Iris pigment epithelial cell (primary cell): Measurements from ENCODE around the gene MRPL53.
A peak's percentile ranks its signal among the peaks of the same experiment; 100 is the strongest.
"Not testable (repeated sequence)": the region's sequence is repeated elsewhere in the genome, so short reads cannot be mapped to it uniquely, and the experiment has no call there.

Experiments
- DNase-seq: peaks from one replicate; pipeline ENCODE4 v3.0.0-alpha.2; 2011; ENCODE audit warnings: low read depth

The MRPL53 gene

GRCh38 chr2:74502720-74503505, 30.4 kb upstream of the MRPL53 start:
- peak; percentile 88 for DNase-seq

GRCh38 chr2:74502147-74502719, 29.8 kb upstream of the MRPL53 start:
- DNase-seq: peak; percentile 9

GRCh38 chr2:74501335-74502071, 29.0 kb upstream of the MRPL53 start:
- DNase-seq: no peak

GRCh38 chr2:74500578-74500946, 28.1 kb upstream of the MRPL53 start:
- DNase-seq: no peak

DNA sequence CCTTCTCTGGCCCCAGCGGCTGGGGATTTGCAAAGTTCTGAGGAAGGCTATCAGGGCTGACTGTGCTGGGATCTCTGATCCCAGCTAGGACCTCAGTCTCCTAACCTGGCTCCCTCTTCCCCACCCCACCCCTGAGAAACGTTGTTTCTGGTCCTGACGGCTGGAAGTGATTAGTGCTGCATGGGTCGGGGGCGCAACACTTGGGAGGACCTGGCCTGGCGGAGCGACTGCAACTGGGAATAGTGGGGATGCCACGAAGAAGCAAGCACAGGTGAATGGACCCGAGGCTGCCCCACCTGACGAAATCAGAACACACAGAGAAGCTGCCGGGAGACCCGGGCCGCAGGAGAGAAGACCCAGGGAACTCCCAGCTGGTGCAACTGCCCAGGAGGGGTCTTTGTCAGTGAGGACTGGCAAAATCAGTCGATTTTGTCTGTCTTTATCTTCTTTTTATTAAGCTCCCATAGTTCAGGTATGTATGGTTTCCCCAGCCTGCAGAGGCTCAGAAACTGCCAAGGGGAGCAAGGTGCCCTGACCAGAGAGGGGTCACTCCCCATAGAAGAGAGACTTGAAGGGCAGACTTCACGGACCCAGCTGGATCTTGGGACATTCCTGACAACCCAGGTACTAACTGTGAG, 27.6 kb upstream of the MRPL53 start:
- no peak for DNase-seq

DNA sequence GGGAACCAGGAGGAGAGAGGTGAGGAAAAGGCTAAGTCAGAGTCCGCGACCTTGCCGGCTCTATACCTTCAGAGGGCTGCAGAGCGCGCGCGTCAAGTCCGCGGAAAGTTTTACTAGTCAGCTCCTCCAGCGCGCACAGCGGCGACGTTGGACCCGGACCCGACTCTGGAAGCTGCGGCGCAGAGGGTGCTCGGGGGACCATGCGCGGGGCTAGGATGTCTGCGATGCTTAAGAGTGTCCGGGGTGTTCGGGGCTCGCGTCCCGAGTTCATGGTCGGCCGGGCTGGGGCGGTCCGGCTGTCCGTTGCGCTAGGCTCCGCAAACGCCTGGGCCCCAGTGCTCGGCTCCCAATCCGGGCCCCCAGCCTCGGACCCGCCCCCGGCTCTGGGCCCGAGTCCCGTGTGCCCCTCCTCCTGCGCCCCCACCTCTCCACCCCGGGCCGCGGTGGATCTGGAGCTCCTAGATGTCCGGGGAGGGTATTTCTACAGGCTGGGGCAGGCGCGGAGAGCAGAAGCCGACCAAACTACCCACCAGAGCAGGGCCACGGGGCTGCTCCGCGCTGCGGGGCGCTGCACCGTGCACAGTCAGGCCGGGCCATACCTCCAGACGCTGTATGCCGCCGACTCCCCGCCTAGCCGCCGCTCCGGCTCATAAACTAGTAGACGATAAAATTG, 26.9 kb upstream of the MRPL53 start, which contains the start of gene LBX2:
Gene LBX2, minus strand, starts transcription at position 337 of the 673 bp plus-strand sequence. Its CDS starts 66 bp downstream, at position 271.
- peak; percentile 28 for DNase-seq

GRCh38 chr2:74498500-74499266, 26.2 kb upstream of the MRPL53 start:
- peak; percentile 29 for DNase-seq

GRCh38 chr2:74497777-74498499, 25.5 kb upstream of the MRPL53 start:
- DNase-seq: peak; percentile 22

DNA sequence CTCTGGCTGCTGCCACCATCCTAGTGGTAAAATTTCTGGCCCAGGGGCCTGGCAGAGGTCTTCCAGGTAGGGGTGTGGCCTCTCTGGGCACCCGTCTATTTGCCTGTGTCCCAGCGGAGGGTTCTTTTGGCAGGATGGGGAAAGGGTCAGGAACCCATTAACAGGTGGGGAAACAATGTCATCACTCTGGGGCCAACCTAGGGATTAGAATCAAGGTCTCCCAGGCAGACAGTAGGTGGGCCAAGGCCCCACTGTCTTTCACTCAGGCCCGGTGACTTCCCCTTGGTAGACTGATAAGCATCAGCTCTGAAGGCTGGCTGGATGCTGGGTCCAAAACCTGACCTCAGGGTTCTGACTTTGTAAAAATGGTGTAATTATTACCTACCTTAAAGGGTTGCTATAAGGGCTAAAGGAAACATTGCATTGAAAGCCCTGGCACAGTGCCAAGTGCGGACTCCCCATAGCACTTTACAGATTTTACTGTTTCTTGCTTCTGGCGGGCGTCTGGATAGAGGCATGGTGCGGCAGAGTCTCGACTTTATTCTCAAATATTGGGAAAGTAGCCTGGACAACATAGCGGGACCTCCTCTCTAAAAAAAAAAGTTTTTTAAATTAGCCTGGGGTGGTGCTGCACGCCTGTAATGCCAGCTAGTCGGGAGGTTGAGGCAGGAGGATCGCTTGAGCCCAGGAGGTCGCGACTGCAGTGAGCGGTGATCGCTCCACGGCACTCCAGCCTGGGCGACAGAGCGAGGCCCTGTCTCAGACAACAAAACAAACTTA, 24.7 kb upstream of the MRPL53 start:
- DNase-seq: no peak

DNA sequence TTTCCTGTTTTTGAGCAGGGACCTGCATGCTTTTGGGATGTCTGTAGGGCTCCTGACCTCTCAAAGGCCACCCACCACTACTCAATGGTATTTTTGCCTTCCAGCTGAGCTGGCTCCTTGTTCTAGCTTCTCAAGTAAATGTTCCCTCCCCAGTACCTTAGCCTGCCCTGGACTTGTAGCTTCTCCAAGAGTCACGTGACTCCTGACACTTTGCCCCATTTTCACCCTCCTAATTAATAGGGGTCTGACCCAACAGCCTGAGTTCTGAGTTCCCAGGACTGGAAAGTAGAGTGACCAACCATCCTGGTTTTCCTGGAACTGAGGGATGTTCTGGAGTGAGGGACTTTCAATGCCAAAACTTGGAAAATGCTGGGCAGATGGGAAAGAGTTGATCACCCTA, 23.0 kb upstream of the MRPL53 start:
- no peak for DNase-seq

DNA sequence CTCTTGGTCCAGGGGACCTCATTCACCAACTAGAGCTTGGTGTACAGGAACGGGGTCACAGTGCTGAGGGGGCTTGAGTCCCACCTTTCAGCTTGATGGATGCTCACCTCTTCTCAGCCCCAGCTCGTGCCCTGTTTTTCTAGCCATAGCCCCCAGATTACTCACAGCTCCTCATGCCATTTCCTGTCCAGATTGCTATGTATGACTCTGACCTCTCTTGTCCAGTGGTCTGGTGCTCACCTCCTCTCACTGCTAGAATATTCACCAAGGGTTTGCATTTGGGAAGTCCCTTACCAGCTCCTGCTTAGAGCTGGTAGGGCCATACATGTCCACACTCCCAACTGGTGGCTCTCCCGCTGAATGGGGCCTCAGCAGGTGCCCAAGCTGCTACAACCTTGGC, 21.1 kb upstream of the MRPL53 start:
- DNase-seq: peak; percentile 10

GRCh38 chr2:74491648-74492544, 19.4 kb upstream of the MRPL53 start:
- no peak for DNase-seq

GRCh38 chr2:74489906-74490305, 17.4 kb upstream of the MRPL53 start:
- DNase-seq: no peak

DNA sequence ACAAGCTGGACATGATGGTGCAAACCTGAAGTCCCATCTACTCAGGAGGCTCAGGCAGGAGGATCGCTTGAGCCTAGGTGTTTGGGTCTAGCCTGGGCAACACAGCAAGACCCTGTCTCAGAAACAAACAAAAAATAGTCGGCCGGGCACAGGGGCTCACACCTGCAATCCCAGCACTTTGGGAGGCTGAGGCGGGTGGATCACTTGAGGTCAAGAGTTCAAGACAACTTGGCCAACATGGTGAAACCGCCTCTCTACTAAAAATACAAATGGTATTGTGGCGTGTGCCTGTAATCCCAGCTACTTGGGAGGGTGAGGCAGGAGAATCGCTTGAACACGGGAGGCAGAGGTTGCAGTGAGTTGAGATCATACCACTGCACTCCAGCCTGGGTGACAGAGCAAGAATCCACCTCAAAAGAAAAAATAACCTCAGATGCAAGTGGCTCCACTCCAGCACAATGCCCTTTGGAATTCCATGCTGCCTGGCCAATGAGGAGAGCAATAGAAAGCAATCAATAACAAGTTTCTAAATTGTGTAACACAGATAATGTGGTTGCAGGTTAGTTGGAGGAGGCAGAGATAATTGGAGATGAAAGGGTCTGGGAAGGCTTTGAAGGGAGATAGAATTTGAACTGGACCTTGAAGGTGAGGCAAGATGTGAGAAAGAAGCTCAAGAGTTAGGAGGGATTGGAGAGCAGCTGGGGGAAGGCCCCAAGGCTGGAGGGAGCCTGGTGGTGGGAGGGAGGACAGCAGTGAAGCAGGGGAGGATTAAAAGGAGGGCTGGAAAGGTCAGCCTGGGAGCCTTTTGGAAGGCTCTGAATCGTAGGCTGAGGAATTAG, 16.4 kb upstream of the MRPL53 start:
- DNase-seq: no peak

DNA sequence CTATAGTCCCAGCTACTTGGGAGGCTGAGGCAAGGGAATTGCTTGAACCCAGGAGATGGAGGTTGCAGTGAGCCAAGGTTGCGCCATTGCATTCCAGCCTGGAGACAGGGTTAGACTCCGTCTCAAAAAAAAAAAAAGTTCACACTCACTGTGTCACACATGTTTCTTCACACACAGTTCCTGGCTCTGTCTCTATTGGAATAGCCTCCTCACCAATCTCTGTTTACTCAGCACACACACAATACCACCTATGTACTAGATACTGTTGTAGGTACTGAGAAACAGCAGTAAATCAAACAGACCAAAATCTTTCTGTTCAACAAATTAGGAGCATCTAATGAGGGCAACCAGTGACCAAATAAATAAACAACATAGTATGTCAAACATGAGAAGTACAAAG, 13.7 kb upstream of the MRPL53 start:
- no peak for DNase-seq

- not testable (repeated sequence) for DNase-seq
Observed at GRCh38 chr2:74483675-74484164, 11.2 kb upstream of the MRPL53 start.
